Smooth muscle cell of the pulmonary artery (primary cell): ENCODE measurements around the gene LGALS3BP. TPM values are rescaled to one million over a fixed set of nuclear protein-coding genes. Genes with fewer than 3 reads are reported as not detected.

Source experiments
- total RNA-seq: library from RNA; depleted of rRNA; stranded (reverse); fragments of >200 nt; gene quantifications from 2 replicates; pipeline ENCODE4 v1.2.3, GENCODE V29; 2014

Gene LGALS3BP, protein sequence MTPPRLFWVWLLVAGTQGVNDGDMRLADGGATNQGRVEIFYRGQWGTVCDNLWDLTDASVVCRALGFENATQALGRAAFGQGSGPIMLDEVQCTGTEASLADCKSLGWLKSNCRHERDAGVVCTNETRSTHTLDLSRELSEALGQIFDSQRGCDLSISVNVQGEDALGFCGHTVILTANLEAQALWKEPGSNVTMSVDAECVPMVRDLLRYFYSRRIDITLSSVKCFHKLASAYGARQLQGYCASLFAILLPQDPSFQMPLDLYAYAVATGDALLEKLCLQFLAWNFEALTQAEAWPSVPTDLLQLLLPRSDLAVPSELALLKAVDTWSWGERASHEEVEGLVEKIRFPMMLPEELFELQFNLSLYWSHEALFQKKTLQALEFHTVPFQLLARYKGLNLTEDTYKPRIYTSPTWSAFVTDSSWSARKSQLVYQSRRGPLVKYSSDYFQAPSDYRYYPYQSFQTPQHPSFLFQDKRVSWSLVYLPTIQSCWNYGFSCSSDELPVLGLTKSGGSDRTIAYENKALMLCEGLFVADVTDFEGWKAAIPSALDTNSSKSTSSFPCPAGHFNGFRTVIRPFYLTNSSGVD
- 563 and 861 TPM in 2 replicates for total RNA-seq

DNA sequence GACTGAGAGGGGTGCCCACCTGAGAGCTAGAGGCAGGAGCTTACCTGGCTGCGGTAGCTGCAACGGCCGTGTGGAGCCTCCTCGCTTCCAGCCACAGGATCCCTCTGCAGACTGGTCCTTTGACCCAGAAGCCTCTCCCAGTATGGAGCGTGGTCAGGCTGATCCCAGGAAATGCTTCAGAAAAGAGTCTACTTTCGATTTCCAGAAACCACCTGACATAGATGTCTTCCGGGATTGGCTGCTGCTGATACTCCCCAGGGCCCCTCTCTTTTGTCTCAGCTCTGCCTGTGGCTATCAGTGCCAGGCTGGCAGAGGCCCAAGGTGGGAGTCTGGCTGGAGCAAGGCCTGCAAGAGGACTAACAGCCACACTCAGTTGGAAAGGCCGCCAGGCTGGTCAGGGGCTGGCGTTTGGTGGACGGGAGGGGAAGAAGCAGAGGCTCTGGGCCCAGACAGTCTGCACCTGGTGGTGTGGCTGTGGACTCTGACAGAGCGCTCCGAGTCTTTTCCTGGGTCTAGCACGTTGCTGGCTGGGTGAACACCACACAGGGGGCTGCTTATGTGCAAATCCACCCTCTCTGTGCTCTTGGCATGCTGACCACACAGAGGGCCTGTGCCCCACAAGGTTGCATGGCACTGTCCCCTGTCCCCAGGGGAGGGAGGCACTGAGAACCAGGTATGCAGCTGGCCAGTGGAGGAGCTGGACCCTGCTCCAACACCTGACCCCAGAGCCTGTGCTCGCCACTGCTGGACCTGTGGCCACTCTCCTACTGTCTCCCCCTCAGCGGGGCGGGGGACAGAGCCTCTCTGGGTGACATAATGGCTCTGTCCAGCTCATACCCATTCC, at the start of gene LGALS3BP:
TSS of gene LGALS3BP (minus strand) at position 144 of the 844 bp plus-strand sequence. CDS start 2,732 bp downstream, outside the sequence.

DNA sequence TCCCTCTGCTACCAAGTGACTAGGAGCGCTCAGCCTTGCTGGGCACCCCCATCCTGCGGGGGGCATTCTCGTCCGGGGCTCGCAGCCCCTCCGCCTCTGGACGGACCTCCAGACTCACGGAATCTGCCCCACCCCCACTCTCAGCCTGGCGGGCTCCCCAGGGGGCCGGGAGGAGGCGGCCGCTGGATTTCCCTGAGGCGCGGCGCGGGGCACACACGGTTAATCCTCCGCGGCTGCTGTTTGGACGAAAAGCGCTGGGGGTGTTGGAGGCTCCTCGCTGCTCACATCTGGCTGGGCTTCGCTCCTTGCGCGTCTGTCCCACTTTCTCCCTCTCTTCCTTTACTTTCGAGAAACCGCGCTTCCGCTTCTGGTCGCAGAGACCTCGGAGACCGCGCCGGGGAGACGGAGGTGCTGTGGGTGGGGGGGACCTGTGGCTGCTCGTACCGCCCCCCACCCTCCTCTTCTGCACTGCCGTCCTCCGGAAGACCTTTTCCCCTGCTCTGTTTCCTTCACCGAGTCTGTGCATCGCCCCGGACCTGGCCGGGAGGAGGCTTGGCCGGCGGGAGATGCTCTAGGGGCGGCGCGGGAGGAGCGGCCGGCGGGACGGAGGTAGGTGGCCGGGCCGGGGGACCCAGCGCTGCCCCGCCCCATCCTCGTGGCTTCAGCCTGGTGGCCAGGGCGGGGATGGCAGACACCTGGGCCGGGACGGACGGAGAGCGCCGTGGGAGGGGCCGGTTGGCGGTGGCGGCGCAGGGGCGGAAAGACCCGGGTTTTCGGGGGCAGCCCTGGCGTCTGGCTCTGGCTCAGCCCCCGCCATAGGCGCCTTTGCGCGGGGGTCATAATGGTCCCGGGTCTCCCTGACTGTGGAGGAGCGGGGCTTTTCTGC, 44.4 kb upstream of the LGALS3BP start, which contains the start of gene C1QTNF1:
TSS of gene C1QTNF1 (plus strand) at position 284 of the 886 bp plus-strand sequence. CDS start 19,800 bp downstream, outside the sequence.

DNA sequence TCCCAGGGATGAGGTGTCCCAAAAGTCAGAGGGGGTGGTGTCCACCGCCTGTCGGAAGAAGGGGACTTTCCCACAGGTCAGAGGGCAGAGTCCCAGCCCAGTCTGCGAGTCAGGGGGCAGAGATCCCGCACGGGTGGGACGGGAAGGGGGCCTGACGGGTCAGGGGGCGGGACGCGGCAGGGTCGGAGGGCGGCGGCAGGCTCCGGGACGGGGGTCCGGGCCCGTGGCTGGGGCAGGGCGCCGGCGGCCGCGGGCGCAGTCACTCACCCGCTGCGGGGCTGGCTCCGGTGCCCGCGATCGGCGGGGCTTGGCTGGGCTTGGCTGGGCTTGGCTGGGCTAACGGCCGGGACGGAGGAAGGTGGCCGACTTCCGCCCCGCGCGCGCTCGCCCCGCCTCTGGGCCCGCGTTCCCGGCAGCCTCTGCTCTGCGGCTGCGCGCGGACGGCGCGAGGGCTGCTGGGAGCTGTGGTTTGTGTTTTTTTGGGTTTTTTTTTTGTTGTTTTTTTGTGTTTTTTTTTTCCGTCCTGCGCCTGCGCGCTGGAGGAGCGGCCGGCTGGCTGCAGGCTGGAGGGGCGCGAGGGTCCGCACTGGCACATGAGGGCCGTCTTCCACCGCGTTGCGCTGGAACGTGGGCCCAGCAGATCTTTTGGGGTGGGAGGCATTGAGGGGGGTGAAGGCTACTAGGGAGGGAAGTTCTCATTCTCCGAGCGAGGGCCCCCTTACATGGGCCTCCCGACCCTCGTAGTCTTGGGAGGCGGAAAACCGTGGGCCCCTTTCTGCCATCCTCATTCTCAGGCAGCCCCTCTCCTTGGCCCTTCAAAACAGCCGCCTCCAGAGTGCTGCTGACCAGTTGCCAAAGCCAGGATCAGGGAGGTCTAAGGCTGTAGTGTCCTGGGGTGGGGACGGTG, 29.9 kb upstream of the LGALS3BP start, which contains the start of gene CANT1:
TSS of gene CANT1 (minus strand) at position 368 of the 907 bp plus-strand sequence. CDS start 12,142 bp downstream, outside the sequence.

DNA sequence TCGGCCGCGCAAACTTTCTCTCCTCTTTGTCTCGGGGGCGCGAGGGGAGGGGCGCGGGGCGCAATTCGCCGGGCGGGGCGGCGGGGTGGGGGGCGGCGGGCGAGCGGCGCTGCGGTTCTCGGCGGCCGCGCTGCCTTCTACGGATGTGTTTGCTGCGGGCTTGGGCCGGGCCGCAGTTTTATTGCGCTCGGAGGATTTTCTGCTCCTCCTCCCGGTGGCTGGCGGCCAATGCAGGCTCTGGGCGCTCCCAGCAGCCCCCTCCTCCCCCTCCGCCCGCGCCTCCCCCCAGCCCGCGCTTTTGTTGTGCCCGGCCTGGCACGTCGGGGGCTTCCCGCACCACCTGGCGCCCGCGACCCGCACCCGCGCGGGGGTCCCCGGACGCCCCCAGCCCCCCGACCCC, 54.5 kb downstream of the LGALS3BP start, which contains the start of gene TIMP2:
TSS of gene TIMP2 (minus strand) at position 154 of the 400 bp plus-strand sequence. CDS start 299 bp downstream, outside the sequence.

Other genes starting within 250 kb of the LGALS3BP start
- gene CYTH1, start 197.7 kb downstream of the LGALS3BP start, total RNA-seq, result 6.7 and 9.8 TPM in 2 replicates
- gene USP36, start 139.1 kb downstream of the LGALS3BP start, total RNA-seq, result 28.8 and 45.3 TPM in 2 replicates
- gene CEP295NL, start 76.7 kb downstream of the LGALS3BP start, total RNA-seq, result 2.2 and 3.1 TPM in 2 replicates
- 212 and 283 TPM in 2 replicates for gene TIMP2, start 54.5 kb downstream of the LGALS3BP start, total RNA-seq
- 74.3 and 74.7 TPM in 2 replicates for gene CANT1, start 29.8 kb upstream of the LGALS3BP start, total RNA-seq
- 84.0 and 195 TPM in 2 replicates for gene C1QTNF1, start 44.2 kb upstream of the LGALS3BP start, total RNA-seq
- gene ENGASE, start 94.9 kb upstream of the LGALS3BP start, total RNA-seq, result 14.7 and 15.3 TPM in 2 replicates